Chondrocyte (in vitro differentiated cells): ENCODE data around the gene EME1. TPM values are rescaled to one million over a fixed set of nuclear protein-coding genes. Genes with fewer than 3 reads are reported as not detected.
A peak's percentile ranks its signal among the peaks of the same experiment; 100 is the strongest.

Source experiments
- DNase-seq: peaks from one replicate; pipeline ENCODE4 v3.0.0; 2021; ENCODE audit warnings: mixed read lengths, low spot score
- H3K27ac Mint-ChIP-seq: one replicate; pipeline ENCODE4 v1.8.0; 2021; ENCODE audit warnings: mild to moderate bottlenecking, moderate library complexity, mixed read lengths; ENCODE audit not compliant: unreplicated experiment
- H3K27me3 Mint-ChIP-seq: 2 replicates; pipeline ENCODE4 v1.8.0; 2021; ENCODE audit warnings: low read depth, mixed read lengths
- H3K36me3 Mint-ChIP-seq: 2 replicates; pipeline ENCODE4 v1.8.0; 2021; ENCODE audit warnings: low read depth, mixed read lengths
- H3K4me1 Mint-ChIP-seq: 2 replicates; pipeline ENCODE4 v1.8.0; 2021; ENCODE audit warnings: low read depth, mild to moderate bottlenecking, mixed read lengths
- H3K4me3 Mint-ChIP-seq: one replicate; pipeline ENCODE4 v1.8.0; 2021; ENCODE audit warnings: mild to moderate bottlenecking, moderate library complexity, mixed read lengths; ENCODE audit not compliant: unreplicated experiment
- H3K9me3 Mint-ChIP-seq: 2 replicates; pipeline ENCODE4 v1.8.0; 2021; ENCODE audit warnings: low read depth, mixed read lengths
- total RNA-seq: library from RNA; stranded (reverse); gene quantifications from 3 replicates; pipeline ENCODE4 v1.2.1, GENCODE V29; 2021
- TF ChIP-seq, protein P1 (sequence below): fragments of 200-600 bp; sonication (generic); IDR thresholded peaks from 2 replicates; pipeline ENCODE4 v1.5.0; 2021; ENCODE audit warnings: antibody characterized with exemption, mild to moderate bottlenecking, moderate library complexity

Gene EME1
- total RNA-seq, 1 donor from 2014 or later = 1.9 TPM

GRCh38 chr17:50363217-50364060 lies 9.6 kb upstream of the EME1 start:
- Mint-ChIP-seq H3K9me3 (no peaks in the 10 kb centered on the region), H3K27ac (no peak overlapping the region), H3K4me3 (no peak overlapping the region), H3K27me3 (no peaks in the 10 kb centered on the region), H3K4me1 (peaks cover 29% of the 10 kb centered on the region), H3K36me3 (peaks cover 10% of the 10 kb centered on the region)
- TF ChIP-seq, protein P1, sequence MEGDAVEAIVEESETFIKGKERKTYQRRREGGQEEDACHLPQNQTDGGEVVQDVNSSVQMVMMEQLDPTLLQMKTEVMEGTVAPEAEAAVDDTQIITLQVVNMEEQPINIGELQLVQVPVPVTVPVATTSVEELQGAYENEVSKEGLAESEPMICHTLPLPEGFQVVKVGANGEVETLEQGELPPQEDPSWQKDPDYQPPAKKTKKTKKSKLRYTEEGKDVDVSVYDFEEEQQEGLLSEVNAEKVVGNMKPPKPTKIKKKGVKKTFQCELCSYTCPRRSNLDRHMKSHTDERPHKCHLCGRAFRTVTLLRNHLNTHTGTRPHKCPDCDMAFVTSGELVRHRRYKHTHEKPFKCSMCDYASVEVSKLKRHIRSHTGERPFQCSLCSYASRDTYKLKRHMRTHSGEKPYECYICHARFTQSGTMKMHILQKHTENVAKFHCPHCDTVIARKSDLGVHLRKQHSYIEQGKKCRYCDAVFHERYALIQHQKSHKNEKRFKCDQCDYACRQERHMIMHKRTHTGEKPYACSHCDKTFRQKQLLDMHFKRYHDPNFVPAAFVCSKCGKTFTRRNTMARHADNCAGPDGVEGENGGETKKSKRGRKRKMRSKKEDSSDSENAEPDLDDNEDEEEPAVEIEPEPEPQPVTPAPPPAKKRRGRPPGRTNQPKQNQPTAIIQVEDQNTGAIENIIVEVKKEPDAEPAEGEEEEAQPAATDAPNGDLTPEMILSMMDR = no peak
- no peak for DNase-seq

DNA sequence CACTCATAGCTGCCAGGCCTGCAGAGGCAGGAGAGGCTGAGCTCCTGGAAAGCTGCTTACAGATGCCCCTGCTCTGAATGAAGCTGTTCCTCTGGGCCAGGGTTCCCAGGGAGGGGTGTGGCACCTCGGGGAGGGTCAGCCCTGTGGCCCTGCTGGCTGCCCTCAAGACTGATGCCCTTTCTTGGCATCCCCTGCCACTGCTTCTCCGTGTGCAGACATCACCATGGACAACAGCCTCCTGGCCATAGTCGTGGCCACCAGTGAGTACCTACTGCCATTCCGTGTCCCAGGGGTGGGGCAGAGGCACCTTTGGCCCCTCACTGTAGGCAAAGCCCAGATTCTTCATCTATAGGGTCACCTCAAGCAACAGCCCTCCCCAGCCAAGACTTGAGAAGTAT lies 9.0 kb upstream of the EME1 start:
- H3K36me3 Mint-ChIP-seq = peaks cover 10% of the 10 kb centered on the region
- no peaks in the 10 kb centered on the region for H3K9me3 Mint-ChIP-seq
- H3K27ac Mint-ChIP-seq = no peak overlapping the region

DNA sequence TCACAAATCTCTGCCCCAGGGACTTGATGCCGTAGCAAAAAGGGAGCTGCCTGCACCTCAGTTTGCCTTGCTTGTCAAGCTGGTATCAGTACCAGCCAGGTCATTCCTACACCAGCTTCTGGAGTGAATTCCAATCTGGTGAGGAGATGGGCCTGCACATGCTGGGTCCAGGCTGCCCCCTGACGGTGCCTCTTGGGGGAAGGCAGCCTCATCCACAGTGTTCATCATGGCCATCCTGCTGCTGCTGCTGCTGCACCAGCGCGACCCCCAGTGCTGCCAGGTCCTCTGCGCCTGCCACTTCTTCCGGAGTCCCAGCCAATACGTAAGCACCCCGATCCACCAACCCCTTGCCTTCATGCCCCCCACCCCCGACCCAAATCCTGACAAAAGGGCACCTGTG lies 8.3 kb upstream of the EME1 start:
- TF ChIP-seq, protein P1 = peak; percentile 44
- no peak for DNase-seq
- Mint-ChIP-seq H3K27ac (no peak overlapping the region), H3K27me3 (no peaks in the 10 kb centered on the region), H3K4me3 (no peak overlapping the region), H3K9me3 (no peaks in the 10 kb centered on the region), H3K4me1 (peaks cover 29% of the 10 kb centered on the region), H3K36me3 (peaks cover 10% of the 10 kb centered on the region)

More for the DNA sequence above, 9.0 kb upstream of the EME1 start:
- peak; percentile 68 for DNase-seq
- Mint-ChIP-seq H3K27me3 (no peaks in the 10 kb centered on the region), H3K4me3 (no peak overlapping the region), H3K4me1 (peaks cover 29% of the 10 kb centered on the region)
- TF ChIP-seq, protein P1 = no peak

- peak; percentile 20 for DNase-seq
- H3K27ac Mint-ChIP-seq = no peak overlapping the region
- H3K9me3 Mint-ChIP-seq = no peaks in the 10 kb centered on the region
- H3K4me3 Mint-ChIP-seq = no peak overlapping the region
- TF ChIP-seq, protein P1 = no peak
- H3K4me1 Mint-ChIP-seq = peaks cover 29% of the 10 kb centered on the region
- H3K27me3 Mint-ChIP-seq = no peaks in the 10 kb centered on the region
- peaks cover 11% of the 10 kb centered on the region for H3K36me3 Mint-ChIP-seq
These were observed 7.9 kb upstream of the EME1 start for GRCh38 chr17:50365165-50365564.

DNA sequence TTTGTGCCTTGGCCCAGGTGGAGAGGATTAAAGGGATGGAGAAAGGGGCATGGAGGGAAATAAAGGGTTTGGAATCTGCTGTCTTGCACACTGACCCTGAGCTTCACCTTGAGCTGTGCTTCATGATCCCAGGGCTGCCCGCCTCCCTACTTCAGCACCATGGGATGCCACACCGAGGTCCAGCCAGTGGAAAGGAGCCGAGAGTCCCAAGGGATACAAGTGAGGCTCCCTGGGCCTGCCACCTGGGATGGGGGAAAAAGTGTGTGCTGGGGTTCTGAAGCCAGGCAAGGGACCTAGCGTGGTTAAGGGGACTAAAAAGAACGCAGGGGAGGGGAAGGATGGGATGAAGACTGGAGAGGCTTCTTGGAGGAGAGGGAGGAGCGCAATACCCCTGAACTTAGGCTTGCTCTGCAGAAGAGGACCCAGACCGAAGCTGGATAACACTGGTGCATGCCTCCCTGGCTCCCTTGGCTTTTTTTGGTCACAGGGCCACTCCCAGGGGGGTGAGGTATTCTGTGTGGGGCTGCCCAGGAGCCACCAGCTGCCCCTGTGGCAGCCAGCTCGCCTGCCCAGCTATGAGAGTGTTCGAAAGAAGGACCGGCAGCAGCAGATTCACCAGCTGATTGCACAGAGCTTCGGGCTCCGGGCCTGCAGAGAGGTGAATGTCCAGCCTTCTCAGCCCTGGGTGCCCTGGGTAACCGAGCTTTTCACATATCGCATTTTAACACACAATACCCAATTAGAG lies 7.2 kb upstream of the EME1 start:
- no peak overlapping the region for H3K4me3 Mint-ChIP-seq

More for the DNA sequence above, 7.2 kb upstream of the EME1 start:
- Mint-ChIP-seq H3K9me3 (no peaks in the 10 kb centered on the region), H3K27me3 (no peaks in the 10 kb centered on the region), H3K36me3 (peaks cover 14% of the 10 kb centered on the region), H3K4me1 (peaks cover 31% of the 10 kb centered on the region), H3K27ac (no peak overlapping the region)
- peak; percentile 67 for DNase-seq
- TF ChIP-seq, protein P1 = no peak
